Right cardiac atrium (tissue), 5 donors: Measurements from ENCODE around the gene TREML1. TPM values are rescaled to one million over a fixed set of nuclear protein-coding genes. Genes with fewer than 3 reads are reported as not detected.

Experiments used
- ATAC-seq, 2 donors: fragments of 200-7000 bp; cut with Tn5 transposase; one replicate each; pipeline versions ENCODE4 v1.8.0 to v1.9.1; 2020; ENCODE audit warnings: moderate library complexity in 2 of 2, mild to moderate bottlenecking in 1 of 2
- DNase-seq, 3 donors: peaks; one replicate each; pipeline ENCODE4 v3.0.0-alpha.2; 2020
- H3K27ac ChIP-seq: one replicate; pipeline ENCODE4 v1.5.1; 2013; ENCODE audit warnings: mild to moderate bottlenecking, low read length, control low read depth, moderate library complexity
- H3K27me3 ChIP-seq: one replicate; pipeline ENCODE4 v1.6.1; 2013; ENCODE audit not compliant: control insufficient read depth, insufficient read depth
- H3K4me1 ChIP-seq: one replicate; pipeline ENCODE4 v1.6.1; 2013; ENCODE audit warnings: low read length; ENCODE audit not compliant: control insufficient read depth, insufficient read depth
- H3K4me3 ChIP-seq: one replicate; pipeline ENCODE4 v1.5.1; 2013; ENCODE audit warnings: low read length, control low read depth
- H3K9me3 ChIP-seq: one replicate; pipeline ENCODE4 v1.6.1; 2013; ENCODE audit warnings: low read length; ENCODE audit not compliant: control insufficient read depth
- WGBS: extraction: QIAGEN DNeasy Blood & Tissue Kit; methylation state at CpG from one replicate; pipeline ENCODE4 v1.1.7; 2013; 5-methylcytosine and 5-hydroxymethylcytosine counted together
- intact Hi-C, 4 donors: fragments of 100-400 bp; cut with DNase I; formaldehyde crosslinking; loops; one replicate each; pipeline versions ENCODE4 v1.11.0 to v1.14.0; 2022 to 2023
- polyA plus RNA-seq: library from polyadenylated mRNA; stranded (reverse); fragments of 200-250 nt; gene quantifications from one replicate; pipeline ENCODE4 v1.2.3, GENCODE V29; 2013
- total RNA-seq, 4 donors: library from RNA; stranded (reverse); fragmentation: NEBNext Ultra II Directional; extraction: Animal tissue kit (Norgen Biotek cat#: 25700); gene quantifications; one replicate each; pipeline ENCODE4 v1.2.1, GENCODE V29; 2021
- donor health status: healthy with polysubstance abuse.
- donor health status: DM: no; HTN: yes; CAD: no.
- donor health status: DM: no; HTN: no; CAD: no.
- donor health status: DM: no; HTN: yes; CAD: no; lungs with severe emphysema.
- donor health status: DM: yes; HTN: yes; CAD: no.

TREML1 gene
- total and polyA plus RNA-seq, 5 donors: 0.14 to 0.39 TPM; not detected in 3

DNA sequence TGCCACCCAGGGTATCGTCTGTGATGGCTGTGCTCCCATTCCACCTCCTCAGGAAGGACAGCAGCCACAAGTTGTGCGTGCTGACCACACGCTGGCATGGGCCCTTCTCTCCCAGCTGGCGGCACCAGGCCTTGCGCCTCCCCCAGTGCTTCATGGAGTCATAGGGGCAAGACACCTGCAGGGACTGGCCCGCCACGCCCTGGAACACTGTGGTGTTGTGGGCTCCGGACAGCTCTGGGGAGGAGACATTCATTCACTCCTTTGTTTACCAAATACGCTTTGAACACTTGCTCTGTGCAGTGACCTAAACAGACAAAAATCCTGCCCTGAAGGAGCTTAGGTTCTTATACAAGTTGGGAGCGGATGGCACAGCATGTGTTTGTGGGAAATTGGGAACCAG lies 7.2 kb upstream of the TREML1 start:
- no peaks in the 10 kb centered on the region for H3K27me3 ChIP-seq
- 88% methylated on average over 10 of the region's 10 CpGs for WGBS
- no peak for DNase-seq

DNA sequence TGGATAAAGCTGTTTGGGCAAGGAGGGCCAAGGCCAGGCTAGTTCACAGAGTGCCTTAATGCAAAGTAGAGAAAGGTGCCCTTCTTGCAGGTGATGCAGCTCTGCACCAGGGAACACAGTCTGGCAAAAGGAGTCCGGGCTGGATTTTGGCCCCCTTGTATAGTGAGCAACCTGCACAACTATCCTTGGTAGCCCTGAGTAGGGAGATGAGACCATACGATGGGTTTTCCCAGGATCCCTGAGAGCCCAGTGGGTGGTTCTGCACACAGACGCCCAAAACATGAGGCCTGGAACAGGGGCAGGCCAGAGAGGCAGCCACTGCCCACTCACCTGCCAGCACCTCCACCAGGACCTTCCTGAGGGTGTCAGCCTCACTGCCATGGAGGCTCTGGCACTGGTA lies 6.8 kb upstream of the TREML1 start:
- no peaks in the 10 kb centered on the region for H3K4me1 ChIP-seq
- no peak overlapping the region for H3K4me3 ChIP-seq
- no peaks in the 10 kb centered on the region for H3K27me3 ChIP-seq
- intact Hi-C loops: no loop called here
- ATAC-seq (no peak), DNase-seq (no peak)
- H3K9me3 ChIP-seq: no peaks in the 10 kb centered on the region
- 71% methylated on average over 3 of the region's 3 CpGs for WGBS
- H3K27ac ChIP-seq: no peak overlapping the region

More for the DNA sequence above, 7.2 kb upstream of the TREML1 start:
- intact Hi-C loops: no loop called here
- Histone ChIP-seq H3K27ac (no peak overlapping the region), H3K4me1 (no peaks in the 10 kb centered on the region), H3K9me3 (no peaks in the 10 kb centered on the region), H3K4me3 (no peak overlapping the region)
- no peak for ATAC-seq

DNA sequence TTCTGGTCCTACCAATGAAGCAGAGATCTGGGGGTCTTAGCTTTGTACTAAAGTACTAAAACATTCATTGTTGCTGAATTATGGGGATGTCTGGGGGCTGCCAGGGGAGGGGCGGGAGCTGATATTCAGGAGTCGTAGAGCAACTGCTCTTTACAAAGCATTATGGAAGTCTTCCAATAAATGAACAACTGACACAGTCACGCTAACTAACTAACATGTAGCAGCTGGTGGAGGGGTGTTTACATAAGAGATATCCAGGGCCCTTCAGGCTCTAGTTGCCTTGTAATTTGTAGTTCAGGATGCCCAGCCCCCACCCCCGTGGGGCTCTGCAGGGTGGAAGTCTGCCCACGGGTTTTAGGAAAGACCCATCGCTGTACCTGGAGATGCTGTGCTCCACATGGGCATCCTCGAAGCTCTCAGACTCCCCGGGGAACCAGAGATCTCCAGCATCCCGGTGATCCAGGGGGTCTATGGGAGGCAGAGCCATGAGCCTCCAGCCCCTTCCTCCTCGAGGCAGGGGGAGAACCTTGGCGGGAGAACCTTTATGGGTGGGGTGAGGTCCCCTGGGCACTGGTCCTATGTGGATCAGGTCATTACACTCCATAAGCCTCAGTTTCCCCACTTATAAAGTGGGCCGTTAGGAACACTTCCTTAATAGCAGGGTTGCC lies 5.4 kb upstream of the TREML1 start:
- no peak for ATAC-seq
- no peaks in the 10 kb centered on the region for H3K27me3 ChIP-seq
- DNase-seq: no peak
- 49% methylated on average over 12 of the region's 12 CpGs for WGBS
- intact Hi-C loops: no loop called here
- no peaks in the 10 kb centered on the region for H3K9me3 ChIP-seq
- no peak overlapping the region for H3K4me3 ChIP-seq
- H3K4me1 ChIP-seq: no peaks in the 10 kb centered on the region
- no peak overlapping the region for H3K27ac ChIP-seq

DNA sequence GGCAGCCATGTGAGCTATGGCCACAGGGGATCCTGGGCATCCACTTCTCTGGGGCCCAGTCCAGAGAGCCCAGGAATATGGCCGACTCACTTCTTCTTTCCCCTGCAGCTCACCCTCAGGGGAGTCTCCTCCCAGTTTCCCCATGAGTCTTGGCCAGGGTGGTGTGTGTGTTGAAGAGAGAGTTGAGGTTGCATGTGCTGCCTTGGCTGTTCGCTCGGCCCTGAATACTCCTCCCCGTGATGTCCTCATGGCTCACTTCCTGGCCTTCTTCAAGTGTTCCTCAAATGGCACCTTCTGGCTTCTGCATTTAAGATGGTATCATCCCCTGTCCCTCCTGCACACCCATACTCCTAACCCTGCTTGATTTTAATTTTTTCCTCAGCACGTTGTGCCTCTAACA lies 3.2 kb upstream of the TREML1 start:
- ATAC-seq (peak; percentile 28 to 67), DNase-seq (peak in 1 of 3 donors; percentile 52)
- 82% methylated on average over 5 of the region's 5 CpGs for WGBS
- Histone ChIP-seq H3K4me1 (no peaks in the 10 kb centered on the region), H3K4me3 (no peak overlapping the region), H3K27ac (no peak overlapping the region), H3K9me3 (no peaks in the 10 kb centered on the region), H3K27me3 (no peaks in the 10 kb centered on the region)
- intact Hi-C loops: no loop called here

DNA sequence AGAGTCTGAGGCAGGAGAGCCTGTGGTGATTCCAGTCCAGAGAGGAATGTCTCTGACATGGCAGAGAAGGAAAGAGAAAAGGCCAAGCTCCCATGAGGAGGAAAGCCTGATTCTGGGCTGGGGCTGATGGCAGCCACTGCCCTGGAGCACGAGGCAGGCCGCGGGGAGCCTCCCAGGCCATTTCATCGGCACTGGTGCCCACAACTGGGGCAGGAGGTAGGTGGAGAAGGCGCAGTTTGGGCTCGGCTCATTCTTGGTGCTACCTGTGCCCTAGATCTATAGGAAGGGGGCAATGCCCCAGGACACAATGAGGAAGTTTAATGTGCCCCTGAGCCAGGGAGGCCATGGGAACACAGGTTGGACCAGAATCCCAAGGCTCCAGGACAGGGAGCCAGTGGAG lies 2.6 kb upstream of the TREML1 start:
- ATAC-seq (no peak), DNase-seq (no peak)
- no peak overlapping the region for H3K27ac ChIP-seq
- no peaks in the 10 kb centered on the region for H3K9me3 ChIP-seq
- intact Hi-C loops: no loop called here
- no peaks in the 10 kb centered on the region for H3K27me3 ChIP-seq
- H3K4me3 ChIP-seq: no peak overlapping the region
- H3K4me1 ChIP-seq: no peaks in the 10 kb centered on the region
- WGBS: 94% methylated on average over 6 of the region's 6 CpGs

DNA sequence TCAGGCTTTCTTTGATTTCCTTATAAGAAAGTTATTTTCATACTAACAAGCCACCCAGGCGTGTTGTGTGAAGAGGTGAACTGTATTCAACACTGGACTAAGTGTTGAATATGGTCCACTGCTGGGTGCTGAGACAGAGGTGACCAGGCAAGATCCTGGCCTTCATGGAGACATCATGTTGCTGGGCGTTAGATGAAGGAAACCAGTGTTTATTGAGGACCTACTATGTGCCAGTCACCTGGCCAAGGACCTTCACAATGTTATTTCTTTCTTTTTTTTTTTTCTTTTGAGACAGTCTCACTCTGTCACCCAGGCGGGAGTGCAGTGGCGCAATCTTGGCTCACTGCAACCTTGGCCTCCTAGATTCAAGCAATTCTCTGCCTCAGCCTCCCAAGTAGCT lies 1.9 kb upstream of the TREML1 start:
- Histone ChIP-seq H3K9me3 (no peaks in the 10 kb centered on the region), H3K27me3 (no peaks in the 10 kb centered on the region), H3K4me1 (no peaks in the 10 kb centered on the region), H3K4me3 (no peak overlapping the region), H3K27ac (no peak overlapping the region)
- 92% methylated on average over 4 of the region's 4 CpGs for WGBS
- intact Hi-C loops: no loop called here
- ATAC-seq (no peak), DNase-seq (no peak)

DNA sequence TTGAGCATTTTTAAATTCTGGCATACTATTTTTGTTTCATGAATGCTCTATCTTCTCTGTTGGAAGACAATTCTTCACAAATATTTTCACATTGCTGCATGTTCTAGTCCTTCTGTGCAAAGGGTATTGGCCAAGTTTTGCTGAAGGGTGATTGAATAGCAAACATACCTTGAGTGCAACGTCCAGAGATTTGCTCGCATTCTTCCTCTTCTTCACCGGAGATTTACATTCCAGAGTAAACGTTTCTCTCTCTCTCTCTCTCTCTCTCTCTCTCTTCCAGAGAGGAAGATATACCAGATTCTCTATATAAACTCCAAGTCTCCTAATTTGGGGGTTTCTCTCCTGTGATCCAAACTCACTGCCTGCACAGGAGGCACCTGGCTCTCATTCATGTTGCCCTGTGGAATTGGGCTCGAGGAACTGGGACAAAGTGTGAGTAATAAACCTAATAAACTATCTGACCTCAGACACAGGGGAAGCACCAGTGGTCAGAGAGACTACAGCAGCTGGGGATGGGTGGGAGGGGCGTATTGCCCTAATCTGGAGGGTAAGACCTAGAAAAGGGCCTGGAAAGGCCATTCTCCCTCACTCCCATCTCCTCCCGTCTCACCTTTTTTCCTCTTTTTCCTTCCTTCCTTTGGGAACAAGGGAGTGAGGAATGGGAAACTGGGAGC lies 1.1 kb upstream of the TREML1 start:
- Histone ChIP-seq H3K27me3 (no peaks in the 10 kb centered on the region), H3K27ac (no peak overlapping the region), H3K9me3 (no peaks in the 10 kb centered on the region), H3K4me1 (no peaks in the 10 kb centered on the region), H3K4me3 (no peak overlapping the region)
- WGBS: 43% methylated on average over 7 of the region's 7 CpGs
- ATAC-seq: no peak
- no peak for DNase-seq
- intact Hi-C loops: no loop called here

DNA sequence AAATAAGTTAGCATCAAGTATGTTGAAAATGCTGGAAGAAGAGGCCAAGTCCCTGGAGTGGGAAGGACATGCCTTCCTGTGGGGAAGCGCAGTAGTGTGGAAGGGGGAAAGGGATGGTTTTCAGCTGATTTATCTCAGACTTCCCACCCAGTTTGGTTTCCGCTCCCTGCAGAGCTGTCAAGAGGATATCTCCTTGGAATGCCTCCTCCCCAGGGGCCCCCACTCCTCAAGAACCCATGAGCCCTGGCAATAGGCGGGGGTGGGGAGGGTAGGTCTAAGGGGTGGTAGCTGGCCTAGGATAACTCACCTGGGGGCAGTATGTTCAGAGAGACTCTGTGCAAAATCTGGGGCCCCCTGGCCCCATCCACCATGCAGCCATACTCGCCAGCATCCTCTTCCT lies 696 bp downstream of the TREML1 start:
- H3K27ac ChIP-seq: no peak overlapping the region
- DNase-seq: no peak
- no peaks in the 10 kb centered on the region for H3K4me1 ChIP-seq
- no peaks in the 10 kb centered on the region for H3K9me3 ChIP-seq
- WGBS: 64% methylated on average over 4 of the region's 4 CpGs
- ATAC-seq: no peak
- no peaks in the 10 kb centered on the region for H3K27me3 ChIP-seq
- no peak overlapping the region for H3K4me3 ChIP-seq
- intact Hi-C loops: no loop called here

DNA sequence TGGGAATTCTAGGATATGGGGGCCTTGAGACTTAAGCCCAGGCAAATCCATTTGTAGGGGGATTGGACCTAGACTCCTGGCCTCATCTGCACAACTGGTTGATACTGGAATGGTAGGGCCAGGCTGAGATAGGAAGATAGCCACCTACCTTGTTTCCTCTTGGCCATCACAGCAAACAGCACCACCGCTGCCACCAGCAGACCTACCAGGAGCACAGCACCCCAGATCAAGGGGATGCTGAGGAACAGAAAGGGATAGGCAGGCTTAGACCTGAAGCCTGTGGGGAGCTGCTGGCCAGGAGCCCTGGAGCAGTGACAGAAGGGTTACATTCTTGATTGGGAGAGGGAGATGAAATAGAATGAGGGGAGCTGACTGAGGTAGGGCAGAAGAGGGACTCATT lies 3.5 kb downstream of the TREML1 start:
- intact Hi-C loops: no loop called here
- Histone ChIP-seq H3K27me3 (no peaks in the 10 kb centered on the region), H3K27ac (no peak overlapping the region), H3K9me3 (no peaks in the 10 kb centered on the region), H3K4me1 (no peaks in the 10 kb centered on the region), H3K4me3 (no peak overlapping the region)
- WGBS: 94% methylated on average over 1 of the region's 1 CpG
- DNase-seq (no peak), ATAC-seq (no peak)

DNA sequence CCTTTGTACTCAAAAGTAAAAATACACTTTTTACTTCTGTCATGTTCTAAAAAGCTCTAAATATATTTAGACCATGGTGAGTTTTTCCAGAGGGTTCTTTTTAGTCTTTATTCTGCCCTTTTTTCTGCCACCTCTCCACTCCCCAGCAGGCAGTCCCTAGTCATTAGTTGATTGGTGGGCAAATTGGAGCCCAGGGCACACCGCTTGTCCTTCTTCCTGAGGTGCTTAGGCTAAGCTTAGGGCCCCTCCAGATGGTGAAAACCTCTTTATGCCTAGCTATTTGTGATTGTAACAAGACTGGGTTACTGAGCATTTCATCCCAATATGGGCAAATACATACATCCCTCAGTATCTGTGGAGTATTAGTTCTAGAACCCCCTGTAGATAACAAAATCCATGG lies 6.2 kb downstream of the TREML1 start:
- WGBS: 98% methylated on average over 1 of the region's 1 CpG
- no peaks in the 10 kb centered on the region for H3K4me1 ChIP-seq
- H3K4me3 ChIP-seq: no peak overlapping the region
- DNase-seq (no peak), ATAC-seq (no peak)
- intact Hi-C loops: no loop called here
- no peak overlapping the region for H3K27ac ChIP-seq
- no peaks in the 10 kb centered on the region for H3K9me3 ChIP-seq
- H3K27me3 ChIP-seq: no peaks in the 10 kb centered on the region

DNA sequence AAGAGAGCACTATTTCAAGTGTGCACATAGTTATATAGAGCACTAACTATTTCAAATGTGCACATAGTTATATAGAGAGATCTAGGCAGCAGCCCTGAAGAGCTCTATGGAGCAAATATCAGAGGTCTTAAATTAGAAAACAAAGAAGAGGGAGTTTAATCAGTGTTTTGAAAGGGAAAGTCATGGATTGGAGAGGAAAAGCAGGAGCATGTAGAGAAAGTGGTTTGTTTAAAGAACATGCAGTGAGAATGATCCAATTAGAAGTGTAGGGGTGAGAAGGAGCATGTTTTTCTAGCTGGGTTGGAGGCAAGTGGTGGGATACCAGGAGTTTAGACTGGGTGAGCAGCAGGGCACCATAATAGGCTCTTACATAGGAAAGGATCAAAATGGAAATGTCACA lies 17.2 kb downstream of the TREML1 start:
- no peak overlapping the region for H3K4me3 ChIP-seq
- no peaks in the 10 kb centered on the region for H3K27me3 ChIP-seq
- H3K9me3 ChIP-seq: no peaks in the 10 kb centered on the region
- ATAC-seq: no peak
- intact Hi-C loops: no loop called here
- no peak for DNase-seq
- no peak overlapping the region for H3K27ac ChIP-seq
- H3K4me1 ChIP-seq: no peaks in the 10 kb centered on the region
